ENCODE measurements around the gene KCNG2.

Gene KCNG2

DNA sequence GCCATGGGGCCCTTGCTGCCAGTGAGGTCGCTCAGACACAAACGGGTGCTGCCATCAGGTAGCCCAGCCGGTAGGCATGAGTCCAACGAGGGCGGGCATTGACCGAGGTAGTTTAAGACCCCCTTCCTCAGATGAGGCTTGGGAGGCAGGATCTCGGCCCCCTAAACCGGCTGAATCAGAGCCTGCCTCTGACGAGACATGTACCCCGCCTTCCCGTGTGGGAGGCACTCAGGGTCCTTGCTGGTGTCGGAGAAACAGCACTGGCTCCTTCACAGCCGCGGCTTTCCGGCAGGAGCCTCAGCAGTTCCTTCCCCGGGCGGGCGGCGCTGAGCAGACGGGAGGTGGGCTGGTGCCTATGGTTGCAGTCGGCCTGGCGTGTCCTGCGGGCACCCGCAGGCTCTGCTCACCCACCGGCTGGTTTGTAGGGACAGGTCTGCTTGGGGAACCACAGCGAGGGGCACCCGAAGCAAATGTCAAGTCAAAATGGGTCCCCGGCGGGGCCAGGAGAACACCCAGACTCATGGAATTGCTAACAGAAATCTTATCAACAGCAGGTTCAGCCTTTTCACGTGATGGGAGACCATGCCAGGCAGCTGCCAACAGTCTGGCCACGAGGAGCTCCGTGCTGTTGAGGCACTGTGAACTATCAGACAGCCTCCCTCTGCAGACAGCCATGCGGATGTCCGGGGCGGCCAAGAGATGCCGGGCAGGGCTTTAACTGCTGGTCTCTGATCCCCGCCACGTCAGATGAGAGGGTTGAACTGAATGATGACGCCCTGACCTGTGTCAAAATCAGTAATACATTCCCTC lies 2.8 kb downstream of the KCNG2 start:
- no peak for DNase-seq

DNA sequence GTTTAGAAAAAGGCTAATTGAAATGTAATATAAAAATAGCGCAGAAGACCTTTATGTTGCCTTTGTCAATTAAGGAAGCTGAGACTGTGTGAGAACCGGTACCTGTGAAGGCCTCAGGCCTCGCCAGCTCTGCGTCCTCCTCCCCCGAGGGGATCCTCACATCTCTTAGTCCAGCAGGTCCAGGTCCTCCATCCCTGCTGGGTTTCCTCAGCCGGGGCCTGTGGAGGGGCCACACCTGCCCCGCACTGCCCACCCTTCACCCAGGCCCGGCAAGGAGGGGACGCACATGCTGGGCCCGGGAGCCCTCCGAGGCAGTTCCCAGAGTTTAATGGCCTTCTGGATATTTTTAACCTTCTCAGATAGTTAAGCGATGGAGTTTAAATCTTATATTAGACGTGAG lies 3.5 kb downstream of the KCNG2 start:
- no peak for DNase-seq

DNA sequence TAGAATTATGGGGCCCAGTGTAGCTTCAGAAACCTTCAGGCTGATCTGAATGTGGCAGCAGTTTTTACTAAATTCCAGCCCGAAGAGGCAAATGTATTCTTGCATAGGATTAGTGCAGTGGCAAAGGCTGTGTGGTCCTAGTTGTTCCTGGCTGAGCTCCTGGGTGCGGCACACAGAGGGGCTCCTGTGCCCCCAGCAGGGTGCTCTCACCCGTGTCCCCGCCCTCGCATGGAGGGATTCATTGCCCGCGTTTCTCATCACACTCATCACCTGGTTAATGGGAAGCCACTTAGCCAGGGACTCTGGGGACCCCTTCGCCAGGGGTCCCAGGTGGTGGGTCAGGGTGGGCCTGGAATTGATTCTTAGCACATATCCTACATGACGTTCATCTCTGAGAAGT lies 3.9 kb downstream of the KCNG2 start:
- no peak for DNase-seq

DNA sequence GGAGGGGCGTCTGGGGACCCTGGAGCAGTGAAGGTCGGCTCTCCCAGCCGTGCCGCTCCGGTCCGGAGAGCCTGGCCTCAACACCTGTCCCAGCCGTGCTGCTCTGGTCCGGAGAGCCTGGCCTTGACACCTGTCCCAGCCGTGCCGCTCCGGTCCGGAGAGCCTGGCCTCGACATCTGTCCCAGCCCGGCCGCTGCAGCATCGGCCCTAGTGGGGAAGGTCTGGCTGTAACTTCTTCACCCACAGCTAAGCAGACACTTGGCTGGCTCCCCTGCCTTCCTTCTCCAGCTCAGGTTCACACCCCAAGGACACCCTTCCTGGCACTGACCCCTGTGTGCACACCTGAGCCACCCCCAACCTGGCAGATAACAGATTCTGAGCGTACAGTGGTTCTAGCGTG lies 4.6 kb downstream of the KCNG2 start:
- no peak for DNase-seq

DNA sequence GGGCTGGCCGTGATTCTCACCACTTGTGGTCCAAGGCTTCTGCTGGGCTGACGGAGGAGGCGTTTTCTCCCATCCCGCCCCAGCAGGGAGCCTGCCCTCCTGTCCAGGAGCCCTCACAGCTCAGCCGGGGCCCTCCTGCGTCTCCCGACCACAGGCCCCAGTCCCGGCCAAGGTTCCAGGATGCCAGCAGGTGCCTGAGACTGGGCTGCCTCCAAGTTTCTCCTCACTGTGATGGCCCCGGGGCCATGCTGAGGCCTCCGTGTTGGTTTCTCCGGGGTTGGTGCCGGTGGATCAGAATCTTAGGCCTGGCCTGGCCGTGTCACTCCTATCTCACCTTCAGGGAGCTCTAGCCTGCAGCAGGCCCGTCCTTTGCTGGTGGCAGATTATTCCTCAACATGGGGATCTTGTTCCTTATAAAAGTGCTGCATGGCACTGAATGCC lies 5.9 kb downstream of the KCNG2 start:
- no peak for DNase-seq

DNA sequence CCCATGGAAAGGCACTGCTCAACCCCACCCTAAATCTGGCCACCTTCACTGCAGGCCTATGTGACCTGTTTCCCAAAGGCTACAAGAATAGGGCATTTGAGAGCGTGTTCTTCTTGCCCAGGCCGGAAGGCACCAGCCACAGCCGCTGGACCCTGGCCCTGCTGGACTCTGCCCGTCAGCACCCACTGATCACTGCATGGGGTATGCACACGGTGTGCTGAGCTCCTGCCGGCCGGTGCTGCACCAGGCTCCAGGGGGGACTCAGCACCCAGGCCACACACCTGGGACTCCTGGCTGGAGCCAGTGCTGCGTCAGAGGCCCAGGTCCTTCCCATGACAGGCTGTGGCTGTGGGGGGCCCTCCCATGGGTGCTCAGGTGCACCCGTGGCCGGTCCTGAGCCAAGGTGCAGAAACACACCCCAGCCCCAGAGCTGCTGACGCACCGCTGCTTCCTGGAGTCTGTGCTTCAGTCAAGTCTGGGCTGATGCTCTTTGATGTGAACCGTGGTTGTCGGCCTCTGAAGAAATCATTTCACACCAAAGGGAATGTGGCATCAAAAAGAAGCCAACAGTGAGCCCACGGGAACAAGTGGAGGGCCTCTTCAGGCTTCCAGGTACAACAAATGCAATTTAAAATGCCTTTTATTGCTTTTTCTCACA lies 6.5 kb downstream of the KCNG2 start:
- no peak for DNase-seq

DNA sequence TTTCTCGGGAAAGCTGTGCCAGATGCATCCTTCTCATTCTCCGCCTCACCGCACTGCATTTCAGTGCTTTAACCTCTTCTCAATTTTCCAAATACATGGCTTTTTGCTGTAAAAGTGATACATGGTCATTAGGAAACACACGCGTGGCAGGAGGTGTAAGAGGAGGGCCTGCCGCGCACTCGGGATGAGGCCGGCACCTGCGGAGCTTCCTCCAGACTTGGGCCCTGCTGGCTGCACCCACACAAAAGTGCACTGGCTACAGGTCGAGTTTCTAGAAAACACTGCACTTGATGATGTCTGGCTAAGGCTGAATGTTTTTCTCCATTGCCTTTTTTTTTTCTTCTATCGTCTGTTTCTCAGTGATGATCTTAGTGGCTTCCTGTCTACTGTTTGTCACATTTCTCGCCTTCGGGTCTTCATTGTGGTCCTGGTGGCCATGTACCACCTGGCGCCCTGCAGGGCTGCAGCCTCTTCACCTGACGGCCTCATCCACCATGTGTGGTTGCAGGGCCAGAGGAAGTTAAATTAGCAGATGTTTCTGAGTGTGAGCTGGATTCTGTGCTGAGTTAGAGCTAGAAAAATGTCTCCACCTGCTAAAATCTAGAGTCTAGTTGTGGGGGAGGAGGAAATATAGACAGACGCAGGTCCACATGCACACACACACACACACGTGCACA lies 7.6 kb downstream of the KCNG2 start:
- no peak for DNase-seq

DNA sequence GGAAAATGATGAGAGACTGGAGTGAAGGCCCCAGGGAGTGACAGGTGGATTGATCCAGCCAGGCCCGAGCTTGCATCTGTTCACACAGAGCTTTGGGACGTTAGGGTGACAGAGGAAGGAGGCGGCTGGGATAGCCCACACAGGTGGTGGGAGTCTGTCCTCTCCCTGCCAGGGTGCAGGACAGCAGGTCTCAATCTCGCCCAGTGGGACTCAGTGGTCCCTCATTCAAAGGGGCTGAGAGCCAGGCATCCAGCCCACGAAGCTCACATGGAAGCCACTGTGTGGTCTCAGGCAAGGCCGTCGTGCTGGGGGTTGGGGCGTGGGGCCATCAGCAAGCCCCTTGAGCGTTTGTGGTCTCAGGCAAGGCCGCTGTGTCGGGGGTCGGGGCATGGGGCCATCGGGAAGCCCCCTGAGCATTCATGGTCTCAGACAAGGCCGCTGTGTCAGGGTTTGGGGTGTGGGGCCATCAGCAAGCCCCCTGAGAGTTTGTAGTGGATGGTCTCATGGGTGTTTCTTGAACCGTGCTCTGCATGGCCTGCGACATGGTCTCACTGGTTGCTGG lies 8.3 kb downstream of the KCNG2 start:
- DNase-seq: no peak

DNA sequence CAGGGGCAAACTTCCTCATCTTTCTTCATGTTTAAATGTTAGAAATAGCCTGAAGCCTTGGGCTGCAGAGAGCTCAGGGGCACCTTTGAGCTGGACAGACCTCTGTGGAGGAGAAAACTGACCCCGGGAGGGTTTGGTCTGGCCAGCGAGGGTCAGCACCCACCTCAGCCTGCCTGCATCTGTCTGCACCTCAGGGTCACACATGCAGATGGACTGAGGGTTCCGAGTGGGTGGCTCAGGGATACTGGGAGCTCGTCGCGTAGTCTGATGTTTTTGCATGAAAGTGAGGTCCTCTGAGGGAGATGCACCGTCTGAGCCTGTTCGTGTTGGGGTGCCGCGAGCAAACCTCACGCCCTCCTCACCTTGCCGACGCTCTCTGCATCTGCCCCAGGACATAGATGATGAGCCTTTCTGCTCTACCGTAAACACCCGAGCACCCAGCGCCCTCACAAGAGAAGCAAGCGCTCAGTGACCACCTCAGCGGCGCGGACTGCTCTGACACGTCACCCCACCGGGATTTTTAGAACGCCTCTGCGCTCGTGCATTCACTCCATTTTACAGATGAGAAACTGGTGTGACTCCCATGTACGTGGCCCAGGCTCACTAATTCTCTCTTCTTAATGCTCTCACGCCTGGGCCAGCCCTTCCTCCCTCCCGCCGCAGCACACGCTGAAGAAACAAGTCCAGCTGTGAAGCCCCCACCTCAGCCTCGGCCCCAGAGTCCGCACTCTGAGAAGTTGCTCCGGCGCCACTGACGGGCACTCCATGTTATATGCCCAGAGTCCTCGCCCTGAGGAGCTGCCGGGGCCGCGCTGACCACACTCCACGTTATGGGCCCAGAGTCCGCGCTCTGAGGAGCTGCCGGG lies 9.5 kb downstream of the KCNG2 start:
- DNase-seq: no peak

DNA sequence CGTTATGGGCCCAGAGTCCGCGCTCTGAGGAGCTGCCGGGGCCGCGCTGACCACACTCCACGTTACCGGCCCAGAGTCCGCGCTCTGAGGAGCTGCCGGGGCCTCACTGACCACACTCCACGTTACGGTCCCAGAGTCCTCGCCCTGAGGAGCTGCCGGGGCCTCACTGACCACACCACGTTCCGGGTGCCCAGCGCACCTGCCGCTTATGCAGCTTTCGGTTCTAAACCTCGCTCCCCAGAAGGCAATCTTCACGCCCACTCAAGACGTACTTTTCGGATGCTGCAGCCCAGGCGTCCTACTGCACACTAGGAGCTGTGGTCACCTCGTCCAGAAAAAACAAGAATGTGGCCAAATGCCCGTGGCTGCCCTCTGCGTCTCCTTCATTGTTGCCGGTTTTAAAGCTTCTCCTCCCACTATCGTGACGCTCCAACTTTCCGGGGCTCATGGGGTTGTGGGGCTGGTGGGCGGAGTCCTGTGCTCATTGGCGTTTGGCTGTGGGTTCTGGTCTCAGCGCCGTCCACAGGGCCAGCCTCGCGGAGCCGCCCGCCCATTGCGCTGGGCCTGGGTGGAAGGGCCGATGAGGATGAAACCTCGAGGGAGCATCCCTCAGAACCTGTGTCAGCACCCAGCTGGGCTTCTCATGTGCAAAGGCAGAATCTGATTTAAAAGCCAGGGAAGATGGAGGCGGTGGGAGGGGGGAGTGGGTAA lies 11.9 kb downstream of the KCNG2 start:
- no peak for DNase-seq

DNA sequence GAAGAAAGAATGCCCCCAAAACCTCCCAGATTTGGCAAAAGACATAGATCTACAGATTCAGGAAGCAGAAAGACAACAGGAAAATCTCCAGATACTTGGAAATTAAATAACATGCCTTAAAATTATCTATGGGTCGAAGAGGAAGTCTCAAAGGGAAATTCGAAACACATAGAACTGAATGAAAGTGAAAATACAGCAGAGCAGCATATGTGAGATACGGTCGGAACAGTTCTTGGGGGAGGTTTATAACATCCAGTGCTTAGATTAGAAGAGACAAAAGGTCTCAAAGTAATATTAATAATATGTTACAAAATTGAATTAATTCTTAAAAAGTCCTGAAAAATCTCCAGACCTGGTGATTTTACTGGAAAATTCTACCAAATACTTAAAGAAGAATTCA lies 14.3 kb downstream of the KCNG2 start:
- DNase-seq: no peak

DNA sequence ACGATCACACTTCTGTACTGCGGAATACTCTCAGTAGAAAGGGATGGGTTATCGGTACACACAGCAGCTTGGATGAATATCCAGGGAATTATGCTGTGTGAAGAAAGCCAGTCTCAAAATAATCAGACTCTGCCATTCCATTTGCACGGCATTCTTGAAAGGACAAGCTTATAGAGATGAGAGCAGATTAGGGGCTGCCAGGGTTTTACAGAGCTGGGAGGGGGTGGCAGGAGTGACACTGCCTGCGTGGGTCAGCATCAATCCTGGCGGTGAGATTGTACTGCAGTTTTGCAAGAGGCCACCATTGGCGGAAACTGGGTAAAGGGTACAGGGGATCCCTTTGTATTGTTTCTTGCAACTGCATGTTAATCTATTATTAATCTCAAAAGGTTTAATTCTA lies 16.6 kb downstream of the KCNG2 start:
- DNase-seq: no peak

DNA sequence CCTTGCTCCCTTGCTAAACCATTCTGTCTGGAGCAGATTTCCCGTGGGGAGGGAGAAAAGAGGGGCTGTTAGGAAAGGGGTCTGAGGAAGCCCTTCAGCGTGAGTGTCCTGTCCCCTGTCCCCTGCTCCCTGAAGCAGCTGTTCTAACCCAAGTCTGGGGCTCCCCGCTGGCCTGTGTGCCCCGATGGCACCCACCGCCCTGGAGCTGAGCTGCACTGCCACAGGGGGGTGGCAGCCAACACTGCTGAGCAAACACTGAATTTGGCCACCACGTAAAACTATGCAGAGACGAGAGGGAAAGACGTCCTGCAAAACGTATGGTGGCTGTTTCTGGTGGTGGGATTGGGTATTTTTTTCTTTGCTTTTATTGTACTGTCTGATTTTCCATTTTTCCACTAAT lies 17.9 kb downstream of the KCNG2 start:
- no peak for DNase-seq

DNA sequence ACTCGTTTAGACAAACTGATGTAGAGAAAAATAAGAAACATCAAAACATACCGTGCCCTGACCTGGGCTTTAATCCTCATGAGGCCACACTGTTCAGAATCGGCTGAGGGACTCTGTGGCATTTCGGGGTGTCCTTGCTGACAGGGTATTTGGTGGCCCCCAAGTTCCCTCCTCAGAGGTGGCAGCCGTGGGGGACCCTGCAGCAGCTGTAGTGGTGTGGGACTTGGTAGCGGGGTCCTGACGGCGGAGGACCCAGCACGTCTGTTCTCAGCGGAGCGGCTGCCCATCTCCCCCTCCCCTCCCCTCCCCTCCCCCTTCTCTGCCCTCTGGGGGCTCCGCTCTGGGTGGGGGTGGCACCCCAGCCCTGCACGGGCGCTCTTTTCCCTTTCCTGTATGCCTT lies 18.4 kb downstream of the KCNG2 start:
- DNase-seq: no peak

DNA sequence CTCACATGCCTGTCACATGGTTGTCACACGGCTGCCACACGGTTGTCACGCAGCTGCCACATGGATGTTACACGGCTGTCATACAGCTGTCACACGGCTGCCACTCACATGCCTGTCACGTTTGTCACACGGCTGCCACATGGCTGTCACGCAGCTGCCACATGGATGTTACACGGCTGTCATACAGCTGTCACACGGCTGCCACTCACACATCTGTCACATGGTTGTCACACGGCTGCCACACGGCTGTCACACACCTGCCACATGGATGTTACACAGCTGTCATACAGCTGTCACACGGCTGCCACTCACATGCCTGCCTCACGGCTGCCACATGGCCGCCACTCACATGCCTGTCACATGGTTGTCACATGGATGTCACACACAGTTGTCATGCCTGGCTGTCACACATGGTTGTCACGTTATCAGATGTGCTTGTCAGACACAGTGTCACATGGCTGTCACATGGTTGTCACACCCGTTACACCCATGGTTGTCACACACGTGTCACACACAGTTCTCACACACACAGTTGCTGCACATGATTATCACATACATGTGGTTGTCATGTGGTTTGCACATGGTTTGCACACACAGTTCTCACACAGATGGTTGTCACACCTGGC lies 19.4 kb downstream of the KCNG2 start:
- DNase-seq: no peak

DNA sequence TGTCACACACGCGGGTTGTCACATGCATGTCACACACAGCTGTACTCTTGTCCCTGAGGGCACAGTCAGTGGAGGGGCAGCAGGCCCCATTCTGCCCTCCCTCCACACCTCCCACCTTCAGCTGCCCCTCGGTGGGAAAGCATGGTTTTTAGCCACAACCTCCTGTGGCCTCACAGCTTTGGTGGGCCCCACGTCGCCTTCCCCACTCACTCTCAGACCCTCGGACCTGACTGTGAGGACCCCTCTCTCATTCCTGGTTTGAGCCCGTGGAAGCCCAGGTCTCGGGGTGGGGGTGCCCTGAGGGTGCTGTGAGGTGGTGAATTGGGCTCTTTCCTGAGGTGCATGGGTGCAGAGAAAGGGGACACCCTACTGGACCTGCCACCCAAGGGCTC lies 19.9 kb downstream of the KCNG2 start:
- DNase-seq: no peak

DNA sequence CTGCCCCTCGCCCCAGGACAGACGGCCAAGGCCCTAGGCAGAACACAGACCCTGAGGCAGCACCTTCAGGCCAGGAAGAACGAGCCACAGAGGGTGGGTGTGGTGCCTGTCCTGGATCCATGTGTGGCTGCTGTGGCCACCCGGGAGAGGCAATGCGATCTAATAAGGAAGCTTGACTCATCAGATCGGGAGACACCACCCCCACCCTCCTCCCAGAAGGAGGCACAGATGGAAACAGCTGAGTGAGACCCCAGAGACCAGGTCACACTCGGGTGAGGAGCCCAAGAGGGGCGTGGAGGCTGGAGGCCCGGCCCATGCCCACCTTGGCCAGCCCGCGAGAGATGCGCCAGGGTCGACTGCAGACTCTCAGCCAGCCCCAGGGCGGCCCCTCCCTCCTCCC lies 20.3 kb downstream of the KCNG2 start:
- no peak for DNase-seq

DNA sequence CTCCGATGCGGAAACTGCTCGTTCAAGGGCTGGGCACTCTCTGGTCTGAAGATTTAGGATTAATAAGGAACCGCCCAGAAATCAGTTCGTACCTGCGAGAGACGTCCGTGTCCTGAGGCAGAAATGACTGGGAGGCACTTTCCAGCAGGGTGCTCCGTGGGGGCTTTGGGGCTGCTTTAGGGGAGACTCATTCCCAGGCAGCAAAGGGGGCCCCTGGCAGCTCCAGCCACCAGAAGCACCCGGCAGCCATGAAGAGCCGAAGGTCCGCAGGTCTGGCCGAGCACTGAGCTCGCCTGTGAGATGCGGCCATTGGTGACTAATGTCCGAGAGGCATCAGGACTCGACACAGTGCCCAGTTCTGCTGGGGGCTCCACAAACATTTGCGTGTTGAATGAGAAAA lies 20.9 kb downstream of the KCNG2 start:
- DNase-seq: no peak

DNA sequence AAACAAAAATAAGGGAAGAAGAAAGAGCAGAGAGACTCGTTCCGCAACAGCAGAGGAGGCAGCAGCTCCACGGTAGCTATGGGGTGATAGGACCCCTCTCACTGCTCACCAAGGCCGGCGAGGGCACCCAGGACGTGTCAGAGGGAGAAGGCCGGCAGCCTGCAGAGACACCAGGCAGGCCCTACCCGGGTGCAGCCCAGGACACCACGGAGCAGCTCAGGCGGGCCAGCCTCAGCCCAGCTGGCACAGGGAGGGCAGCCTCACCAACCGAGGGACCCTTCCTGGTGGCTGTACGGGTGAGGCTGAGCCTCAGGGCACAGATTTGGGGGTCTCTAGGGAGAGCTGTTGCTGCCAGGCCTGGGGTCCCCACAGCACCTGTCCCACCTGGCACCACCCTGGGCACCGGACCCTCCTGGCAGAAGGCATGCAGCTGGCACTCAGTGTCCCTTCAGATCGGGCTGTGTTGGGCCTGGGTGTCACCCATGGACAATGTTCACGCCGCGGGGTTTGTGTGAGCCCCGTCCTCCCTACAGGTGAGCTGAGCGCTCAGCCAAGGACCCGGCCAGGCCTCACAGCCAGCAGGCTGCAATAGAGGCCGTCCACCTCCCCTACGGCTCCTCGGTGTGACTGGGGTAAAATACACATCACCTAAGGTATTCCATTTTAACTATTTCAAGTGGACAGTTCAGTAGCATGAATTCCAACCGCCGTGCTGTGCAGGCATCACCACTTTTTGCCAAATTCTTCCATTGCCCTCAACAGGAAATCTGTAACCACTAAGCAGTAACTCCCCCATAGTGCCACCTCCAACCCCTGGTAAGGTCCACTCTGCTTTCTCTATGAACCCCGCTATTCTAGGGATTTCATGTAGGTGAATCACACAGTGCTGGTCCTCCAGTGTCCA lies 21.6 kb downstream of the KCNG2 start:
- no peak for DNase-seq

DNA sequence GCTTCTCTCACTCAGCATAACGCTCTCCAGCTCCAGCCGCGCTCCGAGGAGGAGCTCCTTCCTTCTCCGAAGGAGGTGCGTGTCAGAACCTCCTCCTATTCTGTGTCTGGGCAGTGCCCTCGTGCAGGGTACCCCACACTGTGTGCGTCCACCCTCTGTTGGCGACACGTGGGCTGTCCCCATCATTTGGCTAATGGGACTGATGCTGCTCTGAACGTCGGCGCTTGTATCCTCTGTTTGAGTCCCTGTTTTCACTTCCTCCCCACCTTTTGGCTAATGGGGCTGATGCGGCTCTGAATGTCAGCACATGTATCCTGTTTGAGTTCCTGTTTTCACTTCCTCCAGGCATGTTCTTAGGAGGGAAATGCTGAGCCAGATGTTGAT lies 22.2 kb downstream of the KCNG2 start:
- DNase-seq: no peak

DNA sequence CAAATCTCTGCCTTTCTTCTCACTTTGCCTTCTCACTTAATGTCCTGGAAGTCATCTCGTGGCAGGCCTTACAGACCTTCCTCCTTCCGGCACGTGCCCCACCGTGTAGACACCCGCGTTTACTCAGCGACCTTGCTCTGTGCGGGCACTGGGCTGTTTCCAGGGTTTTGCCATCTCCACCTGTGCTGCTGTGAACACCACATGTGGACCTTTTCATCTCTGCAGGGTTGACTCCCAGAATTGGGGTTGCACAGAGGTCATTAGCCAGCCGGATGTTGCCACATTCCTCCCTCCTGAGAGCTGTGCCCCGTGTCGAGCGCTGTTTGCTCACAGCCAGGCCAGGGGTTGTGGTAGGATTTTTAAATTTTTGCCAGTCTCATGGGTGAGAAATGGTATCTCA lies 25.4 kb downstream of the KCNG2 start:
- no peak for DNase-seq
